IMR-90 (cell line): ENCODE results near the gene EML3. TPM values are rescaled to one million over a fixed set of nuclear protein-coding genes. Genes with fewer than 3 reads are reported as not detected.

Experiments
- ATAC-seq: fragments of 200-7000 bp; cut with Tn5 transposase; 2 replicates; pipeline ENCODE4 v1.9.1; 2020; ENCODE audit warnings: low read depth, mild to moderate bottlenecking, moderate library complexity
- BruUV-seq: library from RNA; stranded (reverse); fragments of 400-500 nt; replicated peaks from 2 replicates; lab custom pipeline; 2021; lab: Mats Ljungman, UMichigan
- CTCF ChIA-PET: fragments of 300-600 bp; formaldehyde crosslinking; extraction: SDS; loops from one replicate; lab custom pipeline; 2021; ENCODE audit warnings: antibody characterized with exemption; lab: Yijun Ruan, JAX
- POLR2A ChIA-PET: fragments of 300-600 bp; sonication (Branson Sonifier 250); formaldehyde crosslinking; loops from one replicate; lab custom pipeline; 2022; ENCODE audit warnings: antibody characterized with exemption; ENCODE audit not compliant: unreplicated experiment; lab: Charles Lee
- DNase-seq: peaks from one replicate; pipeline ENCODE4 v3.0.0; 2013
- H2AFZ ChIP-seq: replicated peaks from 2 replicates; pipeline ENCODE3; 2013; ENCODE audit warnings: low read length, mild to moderate bottlenecking; ENCODE audit not compliant: poor library complexity
- H2AK5ac ChIP-seq: 2 replicates; pipeline ENCODE4 v1.6.1; 2013; ENCODE audit warnings: low read depth, low read length, inconsistent platforms
- H2AK9ac ChIP-seq: replicated peaks from 2 replicates; pipeline ENCODE3; 2013; ENCODE audit warnings: mild to moderate bottlenecking, low read depth, low read length, moderate library complexity; ENCODE audit not compliant: poor library complexity
- H2BK120ac ChIP-seq: 2 replicates; pipeline ENCODE4 v1.6.1; 2013; ENCODE audit warnings: low read depth, low read length, inconsistent platforms
- H2BK15ac ChIP-seq: 3 replicates; pipeline ENCODE4 v1.6.1; 2013; ENCODE audit warnings: low read depth, low read length, inconsistent platforms
- H2BK20ac ChIP-seq: 2 replicates; pipeline ENCODE4 v1.6.1; 2013; ENCODE audit warnings: low read depth, mild to moderate bottlenecking, inconsistent platforms, low read length, moderate library complexity
- H2BK5ac ChIP-seq: 2 replicates; pipeline ENCODE4 v1.6.1; 2013; ENCODE audit warnings: mild to moderate bottlenecking, low read depth, low read length, inconsistent platforms; ENCODE audit not compliant: poor library complexity, severe bottlenecking
- H3K14ac ChIP-seq: replicated peaks from 2 replicates; pipeline ENCODE4 v1.6.1; 2013; ENCODE audit warnings: low read depth, low read length, inconsistent platforms
- H3K18ac ChIP-seq: 2 replicates; pipeline ENCODE4 v1.6.1; 2013; ENCODE audit warnings: low read depth, low read length, control low read depth
- H3K23ac ChIP-seq: 2 replicates; pipeline ENCODE4 v1.6.1; 2013; ENCODE audit warnings: low read depth, low read length, inconsistent platforms
- H3K27ac ChIP-seq: 2 replicates; pipeline ENCODE4 v1.5.1; 2013; ENCODE audit warnings: mild to moderate bottlenecking, control low read depth, low read length; ENCODE audit not compliant: insufficient read depth
- H3K27me3 ChIP-seq: 2 replicates; pipeline ENCODE4 v1.6.1; 2013; ENCODE audit warnings: low read length; ENCODE audit not compliant: control insufficient read depth, insufficient read depth
- H3K36me3 ChIP-seq: 2 replicates; pipeline ENCODE4 v1.6.1; 2013; ENCODE audit warnings: low read length, mixed read lengths; ENCODE audit not compliant: control insufficient read depth, insufficient read depth
- H3K4ac ChIP-seq: 2 replicates; pipeline ENCODE4 v1.6.1; 2013; ENCODE audit warnings: low read depth, low read length, inconsistent platforms
- H3K4me1 ChIP-seq: 2 replicates; pipeline ENCODE4 v1.6.1; 2013; ENCODE audit warnings: low read length, mixed read lengths; ENCODE audit not compliant: control insufficient read depth, insufficient read depth
- H3K4me2 ChIP-seq: 2 replicates; pipeline ENCODE4 v1.6.1; 2013; ENCODE audit warnings: low read depth, mild to moderate bottlenecking, control low read depth, low read length, moderate library complexity
- H3K4me3 ChIP-seq: 2 replicates; pipeline ENCODE4 v1.5.1; 2013; ENCODE audit warnings: low read depth, mild to moderate bottlenecking, control low read depth, low read length, moderate library complexity; ENCODE audit not compliant: insufficient read depth
- H3K56ac ChIP-seq: 2 replicates; pipeline ENCODE4 v1.6.1; 2013; ENCODE audit warnings: low read length, inconsistent platforms; ENCODE audit not compliant: insufficient read depth; ENCODE audit errors: extremely low read depth
- H3K79me1 ChIP-seq, 2 experiments: 2 replicates each; pipeline ENCODE4 v1.6.1; 2013; ENCODE audit warnings: low read length in 2 of 2, inconsistent platforms in 1 of 2, low read depth in 1 of 2
- H3K9ac ChIP-seq: 2 replicates; pipeline ENCODE4 v1.6.1; 2013; ENCODE audit warnings: low read depth, low read length, control low read depth
- H3K9me1 ChIP-seq: 2 replicates; pipeline ENCODE4 v1.6.1; 2013; ENCODE audit warnings: low read length, inconsistent platforms; ENCODE audit not compliant: insufficient read depth
- H3K9me3 ChIP-seq: 2 replicates; pipeline ENCODE4 v1.6.1; 2013; ENCODE audit warnings: low read length; ENCODE audit not compliant: control insufficient read depth, insufficient read depth
- H4K20me1 ChIP-seq: 2 replicates; pipeline ENCODE4 v1.6.1; 2013; ENCODE audit warnings: low read length, inconsistent platforms; ENCODE audit not compliant: insufficient read depth
- H4K5ac ChIP-seq: 2 replicates; pipeline ENCODE4 v1.6.1; 2013; ENCODE audit warnings: mild to moderate bottlenecking, low read depth, low read length, control low read depth
- H4K8ac ChIP-seq, 2 experiments: 2 replicates each; pipeline ENCODE4 v1.6.1; 2013; ENCODE audit warnings: low read depth in 2 of 2, low read length in 2 of 2, control low read depth in 1 of 2, inconsistent platforms in 1 of 2
- H4K91ac ChIP-seq: 2 replicates; pipeline ENCODE4 v1.6.1; 2013; ENCODE audit warnings: low read depth, low read length, inconsistent platforms; ENCODE audit not compliant: insufficient read depth
- BHLHE40 ChIP-seq: fragments of 150-350 bp; IDR thresholded peaks from 2 replicates; pipeline ENCODE4 v1.6.1; 2016; ENCODE audit warnings: mild to moderate bottlenecking, low read depth, low read length
- CEBPB ChIP-seq: IDR thresholded peaks from 2 replicates; pipeline ENCODE4 v1.6.1; 2012; ENCODE audit warnings: low read depth, low read length, improper control_type of control experiment
- CHD1 ChIP-seq: IDR thresholded peaks from 2 replicates; pipeline ENCODE4 v1.6.1; 2012; ENCODE audit warnings: low read depth, low read length, improper control_type of control experiment
- CTCF ChIP-seq: conservative IDR thresholded peaks from 2 replicates; pipeline ENCODE4 v1.5.1; 2012; ENCODE audit warnings: mild to moderate bottlenecking, low read depth, low read length, improper control_type of control experiment
- ELK1 ChIP-seq: fragments of 150-350 bp; IDR thresholded peaks from 2 replicates; pipeline ENCODE4 v1.6.1; 2016; ENCODE audit warnings: low read depth, mild to moderate bottlenecking, low read length, moderate library complexity, borderline replicate concordance
- FOS ChIP-seq: fragments of 150-350 bp; IDR thresholded peaks from 2 replicates; pipeline ENCODE4 v1.6.1; 2016; ENCODE audit warnings: low read depth, low read length
- MAFK ChIP-seq: IDR thresholded peaks from 2 replicates; pipeline ENCODE4 v1.6.1; 2012; ENCODE audit warnings: low read depth, low read length, improper control_type of control experiment
- MAZ ChIP-seq: IDR thresholded peaks from 2 replicates; pipeline ENCODE4 v1.6.1; 2012; ENCODE audit warnings: low read depth, mild to moderate bottlenecking, low read length, improper control_type of control experiment, moderate library complexity, borderline replicate concordance
- MXI1 ChIP-seq: IDR thresholded peaks from 2 replicates; pipeline ENCODE4 v1.6.1; 2012; ENCODE audit warnings: low read depth, mild to moderate bottlenecking, low read length, moderate library complexity, borderline replicate concordance
- NFE2L2 ChIP-seq: fragments of 150-350 bp; IDR thresholded peaks from 2 replicates; pipeline ENCODE4 v1.6.1; 2016; ENCODE audit warnings: low read depth, mild to moderate bottlenecking, low read length
- POLR2A ChIP-seq: IDR thresholded peaks from 2 replicates; pipeline ENCODE4 v1.6.1; 2012; ENCODE audit warnings: mild to moderate bottlenecking, low read depth, low read length
- RAD21 ChIP-seq: IDR thresholded peaks from 2 replicates; pipeline ENCODE4 v1.6.1; 2012; ENCODE audit warnings: low read length, improper control_type of control experiment
- RCOR1 ChIP-seq: IDR thresholded peaks from 2 replicates; pipeline ENCODE4 v1.6.1; 2012; ENCODE audit warnings: mild to moderate bottlenecking, low read length, improper control_type of control experiment; ENCODE audit not compliant: insufficient replicate concordance
- RFX5 ChIP-seq: IDR thresholded peaks from 2 replicates; pipeline ENCODE4 v1.8.0; 2012; ENCODE audit warnings: low read depth, mild to moderate bottlenecking, low read length, moderate library complexity
- SMC3 ChIP-seq: fragments of 150-350 bp; IDR thresholded peaks from 2 replicates; pipeline ENCODE4 v1.6.1; 2016; ENCODE audit warnings: low read depth, mild to moderate bottlenecking, antibody characterized with exemption, low read length, moderate library complexity
- WGBS, 2 experiments: methylation state at CpG; one replicate each; pipeline versions ENCODE4 v1.1.5 to v1.1.7; 2013; ENCODE audit warnings: missing lambda C conversion rate in 2 of 2; ENCODE audit not compliant: insufficient read length in 1 of 2; ENCODE audit errors: extremely low coverage in 2 of 2; 5-methylcytosine and 5-hydroxymethylcytosine counted together
- dilution Hi-C: fragments of 300-500 bp; cut with HindIII; formaldehyde crosslinking; loops from one replicate; pipeline ENCODE4 v1.14.3; 2018; ENCODE audit warnings: low sequenced_read_pairs; ENCODE audit not compliant: unreplicated experiment
- in situ Hi-C: fragments of 300-500 bp; cut with MboI; formaldehyde crosslinking; loops from 3 replicates; pipeline ENCODE4 v1.14.3; 2019; ENCODE audit warnings: low sequenced_read_pairs, inconsistent platforms, mixed read lengths
- intact Hi-C: fragments of 100-400 bp; cut with micrococcal nuclease; formaldehyde crosslinking; loops from 2 replicates; pipeline ENCODE4 v1.10.0; 2022
- polyA plus RNA-seq, 3 experiments: library from polyadenylated mRNA; depleted of rRNA; stranded (reverse); fragments of >200 nt; gene quantifications; 2 replicates each; pipeline ENCODE4 v1.2.3, GENCODE V29; 2012; ENCODE audit warnings: low replicate concordance in 1 of 3
- total RNA-seq: library from RNA; depleted of rRNA; stranded (reverse); fragments of >200 nt; gene quantifications from 2 replicates; pipeline ENCODE4 v1.2.3, GENCODE V29; 2012

Gene EML3
- total and polyA plus RNA-seq, 2 of the 4 experiments (the other 2 are of a cell fraction) = 5.0 to 24.7 TPM

- TF ChIP-seq ELK1 = no peak
Measured at GRCh38 chr11:62645671-62645945, 33.0 kb upstream of the EML3 start (continued).

GRCh38 chr11:62644220-62644619 is 31.6 kb upstream of the EML3 start:
- H2AK9ac ChIP-seq = no peak overlapping the region
- H3K79me1 ChIP-seq = peaks cover 5 to 49% of the 10 kb centered on the region in 2 experiments; a peak in 3 of 4 replicates
- no peak for TF ChIP-seq RAD21
- TF ChIP-seq FOS = no peak
- TF ChIP-seq BHLHE40 = no peak
- TF ChIP-seq RCOR1 = no peak
- no peak for TF ChIP-seq RFX5
- TF ChIP-seq SMC3 = no peak
- TF ChIP-seq MAFK = no peak
- TF ChIP-seq CHD1 = no peak
- TF ChIP-seq MXI1 = no peak
- TF ChIP-seq NFE2L2 = no peak
- no peak for TF ChIP-seq MAZ
- no peak for TF ChIP-seq POLR2A
- TF ChIP-seq CEBPB = no peak
- TF ChIP-seq CTCF = no peak
- H3K4ac ChIP-seq = no peak overlapping the region
- no peak overlapping the region for H2AFZ ChIP-seq
- no CpG with 5 or more reads among the region's 8 CpGs for WGBS, 2 experiments
- no peaks in the 10 kb centered on the region for H3K9me3 ChIP-seq
- no peak overlapping the region for H3K18ac ChIP-seq
- H2BK20ac ChIP-seq = no peak overlapping the region
- intact Hi-C loops (no loop called here), in situ Hi-C loops (no loop called here), dilution Hi-C loops (no loop called here)
- H3K36me3 ChIP-seq = peaks cover 36% of the 10 kb centered on the region
- no peak overlapping the region for H3K4me2 ChIP-seq
- no peak overlapping the region for H2BK15ac ChIP-seq
- H3K56ac ChIP-seq = no peak overlapping the region
- H4K20me1 ChIP-seq = peaks cover 23% of the 10 kb centered on the region; the same call in 1 of the 2 replicates
- H3K27ac ChIP-seq = no peak overlapping the region
- no peak overlapping the region for H3K4me3 ChIP-seq
- H4K91ac ChIP-seq = no peak overlapping the region
- H2AK5ac ChIP-seq = no peak overlapping the region
- ATAC-seq (no peak), DNase-seq (no peak)
- no TSS peak for BruUV-seq
- no peak overlapping the region for H4K5ac ChIP-seq
- H3K23ac ChIP-seq = no peak overlapping the region
- H2BK5ac ChIP-seq = no peak overlapping the region
- CTCF ChIA-PET = interaction anchor here (1.1 kb wide), 1 partner anchor 21 kb away, joined by 3 read pairs; no protein-coding TSS in a partner anchor
- H3K14ac ChIP-seq = no peak overlapping the region
- H3K4me1 ChIP-seq = peaks cover 6% of the 10 kb centered on the region; the same call in 1 of the 2 replicates
- no peak overlapping the region for H4K8ac ChIP-seq
- no peak overlapping the region for H2BK120ac ChIP-seq
- H3K27me3 ChIP-seq = no peaks in the 10 kb centered on the region
- peaks cover 9% of the 10 kb centered on the region; the same call in 1 of the 2 replicates for H3K9me1 ChIP-seq
- POLR2A ChIA-PET = no interaction called here
- H3K9ac ChIP-seq = no peak overlapping the region
